ENCODE results near the gene TMEM269. TPM values are rescaled to one million over a fixed set of nuclear protein-coding genes. Genes with fewer than 3 reads are reported as not detected.

The TMEM269 gene
- total and polyA plus RNA-seq, 2 donors (not counting 1 experiment from before 2014, with no cell fraction given): 0.21 to 0.47 TPM

- peaks cover 52% of the 10 kb centered on the region for H3K4me1 Mint-ChIP-seq
- 13% methylated on average over 6 of the region's 6 CpGs for WGBS (ENCODE audit: insufficient coverage)
- no peak for DNase-seq
Observed at GRCh38 chr1:42847111-42847595, 62.4 kb downstream of the TMEM269 start.

More at GRCh38 chr1:42847111-42847595, 62.4 kb downstream of the TMEM269 start:
- ATAC-seq (ENCODE audit: low read depth): no peak
- peaks cover 0 to 5% of the 10 kb centered on the region in 2 experiments for H3K36me3 ChIP-seq (replicated peaks in 1 of 2; ENCODE audit: control extremely low read depth in 1 of 2, control insufficient read depth in 1 of 2, extremely low read depth in 1 of 2, insufficient read depth in 2 of 2, low read length in 1 of 2)
- H3K27ac ChIP-seq (ENCODE audit: low read length in 2 of 2): peak overlapping the region in 1 of 2 donors; percentile 76
- H3K4me3 Mint-ChIP-seq: peak overlapping the region; percentile 95
- peaks cover 12% of the 10 kb centered on the region for H3K79me2 ChIP-seq (ENCODE audit: control insufficient read depth, insufficient read depth, low read length)
- no peaks in the 10 kb centered on the region for H3K27me3 ChIP-seq (replicated peaks in 1 of 4; ENCODE audit: control extremely low read depth in 1 of 4, control insufficient read depth in 3 of 4, insufficient read depth in 4 of 4, low read length in 3 of 4)
- intact Hi-C loops (cut with micrococcal nuclease): loop anchor here (2.0 to 5.0 kb wide), 5 partner anchors 75 to 810 kb away; partner anchors contain the start of genes CDC20, PPCS, YBX1 and ZMYND12
- no peaks in the 10 kb centered on the region for H3K9me3 Mint-ChIP-seq (ENCODE audit: insufficient read depth)
- peak overlapping the region; percentile 80 to 92 (median 90) for H3K4me3 ChIP-seq (ENCODE audit: control extremely low read depth in 1 of 5, extremely low read depth in 1 of 5, insufficient read depth in 1 of 5, low read depth in 2 of 5, low read length in 4 of 5)
- no peaks in the 10 kb centered on the region for H4K20me1 ChIP-seq (ENCODE audit: control insufficient read depth, insufficient read depth, low read length, poor library complexity, severe bottlenecking)
- peak overlapping the region; percentile 96 for H2AFZ ChIP-seq (ENCODE audit: insufficient read depth, low read depth, low read length, poor library complexity, severe bottlenecking)
- H3K4me1 ChIP-seq (ENCODE audit: control insufficient read depth in 2 of 2, insufficient read depth in 2 of 2, low read length in 2 of 2): peaks cover 22 to 31% of the 10 kb centered on the region in 2 donors
- H3K27ac Mint-ChIP-seq: peak overlapping the region; percentile 91
- H3K4me2 ChIP-seq (replicated peaks; ENCODE audit: low read depth, low read length, poor library complexity, severe bottlenecking): peak overlapping the region; percentile 87
- no peaks in the 10 kb centered on the region for H3K27me3 Mint-ChIP-seq
- ChIA-PET CTCF (interaction anchor here (1.1 to 3.4 kb wide), 7 partner anchors 9 to 226 kb away, joined by 3 to 27 read pairs (median 7); partner anchors contain the start of genes C1orf50, P3H1 and YBX1), POLR2A (interaction anchor here (2.1 kb wide), 1 partner anchor 31 kb away, joined by 16 read pairs; the partner anchor contains the start of genes ERMAP and SVBP)
- peaks cover 0 to 10% (median 0%) of the 10 kb centered on the region in 3 donors for H3K9me3 ChIP-seq (ENCODE audit: control extremely low read depth in 1 of 3, control insufficient read depth in 2 of 3, insufficient read depth in 1 of 3, low read length in 2 of 3)
- TF ChIP-seq CTCF (IDR thresholded peaks at IDR 0.05): no peak
- TF ChIP-seq EZH2 (IDR thresholded peaks at IDR 0.05; ENCODE audit: borderline replicate concordance, insufficient read depth, low read depth, low read length, poor library complexity, severe bottlenecking): no peak
- H3K9ac ChIP-seq (ENCODE audit: low read length): peak overlapping the region; percentile 85

Measured in B cell (primary cell).